Stomach (tissue), 4 donors: ENCODE data around the gene CBX8.

Experiments used
- POLR2A ChIP-seq, 4 donors: fragments of 450-650 bp; IDR thresholded peaks; one replicate each; pipeline ENCODE4 v1.6.1; 2016; ENCODE audit warnings: antibody characterized with exemption in 4 of 4, control low read depth in 2 of 4, mild to moderate bottlenecking in 1 of 4, moderate library complexity in 1 of 4
- POLR2AphosphoS5 ChIP-seq, 3 donors: sonication (generic); formaldehyde crosslinking; IDR thresholded peaks; one replicate each; pipeline ENCODE4 v1.6.1; 2016; ENCODE audit warnings: antibody characterized with exemption in 3 of 3
- TF ChIP-seq, protein P1 (sequence below), 7 experiments: fragments of 450-650 bp in 4 of 7; fragments of 200-600 bp in 3 of 7; sonication (generic) in 3 of 7; IDR thresholded peaks; one replicate each; pipeline ENCODE4 v1.5.1; 2016 to 2019; ENCODE audit warnings: antibody characterized with exemption in 7 of 7, control low read depth in 2 of 7, mild to moderate bottlenecking in 1 of 7

DNA sequence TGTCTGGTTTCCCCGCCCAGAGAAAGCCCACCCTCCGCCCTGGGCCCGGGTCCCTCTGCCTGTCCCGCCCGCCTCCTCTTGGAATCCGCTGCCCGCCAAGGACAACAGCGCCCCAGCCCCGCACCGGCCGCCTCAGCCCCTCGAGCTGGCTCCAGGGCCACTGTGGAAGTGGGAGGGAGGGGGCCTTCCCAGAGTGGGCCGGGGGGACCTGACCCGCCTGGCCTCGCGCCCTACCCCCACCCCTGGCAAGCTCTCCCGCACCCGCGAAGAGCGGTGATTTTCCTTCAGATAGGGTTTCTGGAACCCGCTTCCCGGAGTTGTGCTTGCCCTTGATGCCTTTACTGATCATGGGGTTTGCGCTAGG, 2.3 kb upstream of the CBX8 start:
- TF ChIP-seq, protein P1, sequence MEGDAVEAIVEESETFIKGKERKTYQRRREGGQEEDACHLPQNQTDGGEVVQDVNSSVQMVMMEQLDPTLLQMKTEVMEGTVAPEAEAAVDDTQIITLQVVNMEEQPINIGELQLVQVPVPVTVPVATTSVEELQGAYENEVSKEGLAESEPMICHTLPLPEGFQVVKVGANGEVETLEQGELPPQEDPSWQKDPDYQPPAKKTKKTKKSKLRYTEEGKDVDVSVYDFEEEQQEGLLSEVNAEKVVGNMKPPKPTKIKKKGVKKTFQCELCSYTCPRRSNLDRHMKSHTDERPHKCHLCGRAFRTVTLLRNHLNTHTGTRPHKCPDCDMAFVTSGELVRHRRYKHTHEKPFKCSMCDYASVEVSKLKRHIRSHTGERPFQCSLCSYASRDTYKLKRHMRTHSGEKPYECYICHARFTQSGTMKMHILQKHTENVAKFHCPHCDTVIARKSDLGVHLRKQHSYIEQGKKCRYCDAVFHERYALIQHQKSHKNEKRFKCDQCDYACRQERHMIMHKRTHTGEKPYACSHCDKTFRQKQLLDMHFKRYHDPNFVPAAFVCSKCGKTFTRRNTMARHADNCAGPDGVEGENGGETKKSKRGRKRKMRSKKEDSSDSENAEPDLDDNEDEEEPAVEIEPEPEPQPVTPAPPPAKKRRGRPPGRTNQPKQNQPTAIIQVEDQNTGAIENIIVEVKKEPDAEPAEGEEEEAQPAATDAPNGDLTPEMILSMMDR (IDR thresholded peaks at IDR 0.05) = no peak
- TF ChIP-seq POLR2A (IDR thresholded peaks at IDR 0.05) (no peak), POLR2AphosphoS5 (IDR thresholded peaks at IDR 0.05) (no peak)
